Loucy (cell line): ENCODE data around the gene HOXC5.

Source experiments
- H2AFZ ChIP-seq: fragments of 200-600 bp; sonication (generic); 2 replicates; pipeline ENCODE4 v1.6.0; 2016; ENCODE audit warnings: antibody characterized with exemption, mild to moderate bottlenecking, low read length, moderate library complexity
- H3F3A ChIP-seq: fragments of 200-600 bp; 2 replicates; pipeline ENCODE4 v1.6.0; 2016; ENCODE audit warnings: antibody characterized with exemption, low read depth, mild to moderate bottlenecking
- H3K27me3 ChIP-seq: fragments of 200-600 bp; sonication (generic); 2 replicates; pipeline ENCODE4 v1.6.1; 2014; ENCODE audit warnings: low read length, mild to moderate bottlenecking; ENCODE audit not compliant: insufficient read depth, poor library complexity, severe bottlenecking
- H3K36me3 ChIP-seq: fragments of 200-600 bp; sonication (generic); 2 replicates; pipeline ENCODE4 v1.6.1; 2016; ENCODE audit warnings: low read length; ENCODE audit not compliant: insufficient read depth
- H3K4me1 ChIP-seq: fragments of 200-600 bp; sonication (generic); 2 replicates; pipeline ENCODE4 v1.5.1; 2014; ENCODE audit warnings: low read length, mild to moderate bottlenecking; ENCODE audit not compliant: insufficient read depth, poor library complexity, severe bottlenecking
- H3K4me2 ChIP-seq: fragments of 200-600 bp; sonication (generic); 2 replicates; pipeline ENCODE4 v1.6.0; 2014; ENCODE audit warnings: antibody characterized with exemption, low read length, low read depth, mild to moderate bottlenecking; ENCODE audit not compliant: poor library complexity, severe bottlenecking
- H3K4me3 ChIP-seq: fragments of 200-600 bp; sonication (generic); 2 replicates; pipeline ENCODE4 v1.5.1; 2014; ENCODE audit warnings: low read length, mild to moderate bottlenecking, mixed read lengths; ENCODE audit not compliant: poor library complexity, severe bottlenecking
- H3K79me2 ChIP-seq: fragments of 200-600 bp; sonication (generic); 2 replicates; pipeline ENCODE4 v1.6.1; 2014; ENCODE audit warnings: low read length; ENCODE audit not compliant: insufficient read depth
- H3K9ac ChIP-seq: fragments of 200-600 bp; sonication (generic); 2 replicates; pipeline ENCODE4 v1.6.0; 2014; ENCODE audit warnings: mild to moderate bottlenecking, low read depth, low read length, moderate library complexity; ENCODE audit not compliant: poor library complexity, severe bottlenecking
- H3K9me2 ChIP-seq: fragments of 200-600 bp; sonication (generic); replicated peaks from 2 replicates; pipeline ENCODE4 v1.6.1; 2016; ENCODE audit warnings: low read depth, low read length, mixed read lengths
- H3K9me3 ChIP-seq: fragments of 200-600 bp; sonication (generic); 2 replicates; pipeline ENCODE4 v1.6.1; 2014; ENCODE audit warnings: mild to moderate bottlenecking, antibody characterized with exemption, low read length, low read depth; ENCODE audit not compliant: insufficient read depth
- H4K20me1 ChIP-seq: fragments of 200-600 bp; sonication (generic); 2 replicates; pipeline ENCODE4 v1.6.0; 2014; ENCODE audit warnings: antibody characterized with exemption, low read length, mild to moderate bottlenecking; ENCODE audit not compliant: insufficient read depth, poor library complexity, severe bottlenecking
- EZH2phosphoT487 ChIP-seq: fragments of 200-600 bp; IDR thresholded peaks from 2 replicates; pipeline ENCODE4 v1.6.1; 2018; ENCODE audit warnings: antibody characterized with exemption, mild to moderate bottlenecking, moderate library complexity, borderline replicate concordance
- TF ChIP-seq, protein P1 (sequence below): fragments of 200-600 bp; sonication (generic); conservative IDR thresholded peaks from 2 replicates; pipeline ENCODE4 v1.5.1; 2014; ENCODE audit warnings: mild to moderate bottlenecking, antibody characterized with exemption, low read length

Gene HOXC5

DNA sequence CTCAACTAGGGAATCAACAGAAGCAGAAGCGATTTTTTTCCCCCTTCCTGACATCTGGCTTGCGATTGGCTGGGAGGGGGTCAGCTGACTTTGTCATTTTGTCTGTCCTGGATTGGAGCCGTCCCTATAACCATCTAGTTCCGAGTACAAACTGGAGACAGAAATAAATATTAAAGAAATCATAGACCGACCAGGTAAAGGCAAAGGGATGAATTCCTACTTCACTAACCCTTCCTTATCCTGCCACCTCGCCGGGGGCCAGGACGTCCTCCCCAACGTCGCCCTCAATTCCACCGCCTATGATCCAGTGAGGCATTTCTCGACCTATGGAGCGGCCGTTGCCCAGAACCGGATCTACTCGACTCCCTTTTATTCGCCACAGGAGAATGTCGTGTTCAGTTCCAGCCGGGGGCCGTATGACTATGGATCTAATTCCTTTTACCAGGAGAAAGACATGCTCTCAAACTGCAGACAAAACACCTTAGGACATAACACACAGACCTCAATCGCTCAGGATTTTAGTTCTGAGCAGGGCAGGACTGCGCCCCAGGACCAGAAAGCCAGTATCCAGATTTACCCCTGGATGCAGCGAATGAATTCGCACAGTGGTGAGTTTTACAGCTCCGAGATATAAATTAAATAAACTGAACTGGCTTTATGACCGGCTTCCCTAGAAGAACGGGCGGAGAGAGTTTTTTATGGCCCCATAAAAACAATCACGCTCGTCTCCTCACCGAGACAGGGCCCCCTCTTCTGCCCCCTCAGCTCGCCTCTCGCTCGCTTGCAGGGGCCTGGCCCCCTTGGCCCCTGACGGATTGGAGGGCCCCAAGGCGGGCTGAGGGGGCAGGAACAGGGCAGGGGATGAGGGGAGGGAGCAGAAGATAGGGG, 4.3 kb upstream of the HOXC5 start, which contains the start of gene HOXC6:
HOXC6 (plus strand) TSS at position 127 of the 888 bp plus-strand sequence; CDS start at position 209, 82 bp downstream.
- no peak within 1 kb of the TSS for H3K9ac ChIP-seq
- no peak for TF ChIP-seq EZH2phosphoT487
- TF ChIP-seq, protein P1, sequence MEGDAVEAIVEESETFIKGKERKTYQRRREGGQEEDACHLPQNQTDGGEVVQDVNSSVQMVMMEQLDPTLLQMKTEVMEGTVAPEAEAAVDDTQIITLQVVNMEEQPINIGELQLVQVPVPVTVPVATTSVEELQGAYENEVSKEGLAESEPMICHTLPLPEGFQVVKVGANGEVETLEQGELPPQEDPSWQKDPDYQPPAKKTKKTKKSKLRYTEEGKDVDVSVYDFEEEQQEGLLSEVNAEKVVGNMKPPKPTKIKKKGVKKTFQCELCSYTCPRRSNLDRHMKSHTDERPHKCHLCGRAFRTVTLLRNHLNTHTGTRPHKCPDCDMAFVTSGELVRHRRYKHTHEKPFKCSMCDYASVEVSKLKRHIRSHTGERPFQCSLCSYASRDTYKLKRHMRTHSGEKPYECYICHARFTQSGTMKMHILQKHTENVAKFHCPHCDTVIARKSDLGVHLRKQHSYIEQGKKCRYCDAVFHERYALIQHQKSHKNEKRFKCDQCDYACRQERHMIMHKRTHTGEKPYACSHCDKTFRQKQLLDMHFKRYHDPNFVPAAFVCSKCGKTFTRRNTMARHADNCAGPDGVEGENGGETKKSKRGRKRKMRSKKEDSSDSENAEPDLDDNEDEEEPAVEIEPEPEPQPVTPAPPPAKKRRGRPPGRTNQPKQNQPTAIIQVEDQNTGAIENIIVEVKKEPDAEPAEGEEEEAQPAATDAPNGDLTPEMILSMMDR: no peak
- no peaks in the 10 kb centered on the region for H3K27me3 ChIP-seq
- H3K9me3 ChIP-seq: no peaks in the 10 kb centered on the region
- H3K9me2 ChIP-seq: no peaks in the 10 kb centered on the region
- H3K4me1 ChIP-seq: peaks cover 36% of the 10 kb centered on the region
- no peak within 1 kb of the TSS for H3K4me2 ChIP-seq
- H4K20me1 ChIP-seq: peaks cover 71% of the 10 kb centered on the region
- H3K36me3 ChIP-seq: peaks cover 33% of the 10 kb centered on the region; the same call in 1 of the 2 replicates
- peaks cover 8% of the 10 kb centered on the region; the same call in 1 of the 2 replicates for H3F3A ChIP-seq
- no peak within 1 kb of the TSS for H3K4me3 ChIP-seq
- H3K79me2 ChIP-seq: peaks cover 66% of the 10 kb centered on the region
- no peak within 1 kb of the TSS for H2AFZ ChIP-seq

- Histone ChIP-seq H3K4me3 (no peak overlapping the region), H4K20me1 (peaks cover 61% of the 10 kb centered on the region), H3K9ac (no peak overlapping the region), H3F3A (peaks cover 8% of the 10 kb centered on the region; the same call in 1 of the 2 replicates), H3K4me1 (peaks cover 34% of the 10 kb centered on the region), H3K79me2 (peaks cover 62% of the 10 kb centered on the region), H3K9me3 (no peaks in the 10 kb centered on the region), H3K36me3 (peaks cover 33% of the 10 kb centered on the region; the same call in 1 of the 2 replicates), H3K9me2 (no peaks in the 10 kb centered on the region), H3K27me3 (no peaks in the 10 kb centered on the region), H3K4me2 (no peak overlapping the region), H2AFZ (no peak overlapping the region)
- no peak for TF ChIP-seq EZH2phosphoT487
- TF ChIP-seq, protein P1: no peak
Observed at GRCh38 chr12:54029529-54030441, 3.1 kb upstream of the HOXC5 start.

GRCh38 chr12:54030442-54030801, 2.4 kb upstream of the HOXC5 start:
- Histone ChIP-seq H3K9me3 (no peaks in the 10 kb centered on the region), H3K9me2 (no peaks in the 10 kb centered on the region), H3F3A (peaks cover 8% of the 10 kb centered on the region; the same call in 1 of the 2 replicates), H4K20me1 (peaks cover 58% of the 10 kb centered on the region), H3K4me1 (peaks cover 35% of the 10 kb centered on the region), H3K4me3 (no peak overlapping the region), H3K36me3 (peaks cover 33% of the 10 kb centered on the region; the same call in 1 of the 2 replicates), H3K9ac (no peak overlapping the region), H3K79me2 (peaks cover 62% of the 10 kb centered on the region), H3K4me2 (no peak overlapping the region), H2AFZ (no peak overlapping the region), H3K27me3 (no peaks in the 10 kb centered on the region)
- TF ChIP-seq EZH2phosphoT487: no peak
- TF ChIP-seq, protein P1: no peak
